Measurements from ENCODE around the gene RFC3. TPM values are rescaled to one million over a fixed set of nuclear protein-coding genes. Genes with fewer than 3 reads are reported as not detected.

RFC3 gene
- polyA plus RNA-seq, 1 of the 3 experiments (the other 2 are of a cell fraction) = 15.8 TPM

DNA sequence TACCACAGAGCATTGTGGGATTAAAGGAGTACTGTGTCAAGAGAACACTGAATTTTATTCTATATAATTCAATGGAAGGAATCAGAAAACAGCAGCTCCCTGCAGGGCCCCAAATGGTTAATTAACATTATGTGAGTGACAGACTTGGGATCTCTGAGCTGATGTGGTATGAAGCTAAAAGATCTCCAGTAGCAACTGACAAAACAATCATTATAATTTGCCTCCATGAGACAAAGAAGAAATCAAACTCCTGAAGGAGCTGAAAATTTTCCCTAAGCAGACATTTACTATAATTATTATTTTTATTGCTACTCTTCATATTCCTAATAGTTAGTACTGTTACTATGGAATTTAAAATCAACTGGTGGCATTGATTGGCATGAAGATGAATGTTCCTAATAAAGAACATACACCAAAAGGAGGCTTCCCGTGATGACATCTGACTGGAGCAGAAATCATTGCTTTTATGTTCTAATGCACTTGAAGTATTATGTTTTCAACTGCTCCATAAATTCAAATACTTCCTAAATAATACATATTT, 28.8 kb upstream of the RFC3 start:
- H4K20me1 ChIP-seq (ENCODE audit: insufficient read depth) = no peaks in the 10 kb centered on the region
- POLR2A ChIA-PET = no interaction called here

DNA sequence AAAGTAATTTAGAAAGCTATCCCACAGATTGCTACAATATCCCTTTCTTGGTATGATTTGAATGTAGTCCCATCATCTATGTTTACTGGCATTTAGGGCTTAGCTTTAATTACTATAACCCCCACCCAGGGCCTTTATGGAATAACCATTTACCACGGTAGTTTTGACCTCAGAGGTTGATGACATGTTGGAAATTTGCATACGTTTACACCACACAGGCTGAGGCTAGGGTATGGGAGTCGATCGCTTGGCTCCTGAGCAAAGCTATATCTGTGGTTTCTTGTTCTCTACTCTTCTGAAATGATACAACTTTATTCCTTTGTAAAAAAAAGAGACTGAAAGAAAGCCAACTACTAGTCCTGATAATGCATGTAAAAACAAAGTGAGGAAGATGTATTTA, 28.2 kb upstream of the RFC3 start:
- ChIA-PET POLR2A (no interaction called here), CTCF (interaction anchor here (0.8 to 1.8 kb wide), 3 partner anchors 9 to 21 kb away, joined by 3 to 6 read pairs (median 4); no protein-coding TSS in a partner anchor)

More for the DNA sequence above, 28.8 kb upstream of the RFC3 start:
- TF ChIP-seq CHD2 (IDR thresholded peaks at IDR 0.05; ENCODE audit: low read length, partially characterized antibody) = no peak
- no peak for TF ChIP-seq RAD21 (IDR thresholded peaks at IDR 0.05; ENCODE audit: low read length)
- no peak for TF ChIP-seq RFX5 (IDR thresholded peaks at IDR 0.05; ENCODE audit: low read length)
- TF ChIP-seq FOXJ3 (CRISPR knock-in tag; IDR thresholded peaks at IDR 0.05) = no peak
- no peak for TF ChIP-seq RXRA (IDR thresholded peaks at IDR 0.05; ENCODE audit: borderline replicate concordance, low read depth)
- TF ChIP-seq, protein P1, sequence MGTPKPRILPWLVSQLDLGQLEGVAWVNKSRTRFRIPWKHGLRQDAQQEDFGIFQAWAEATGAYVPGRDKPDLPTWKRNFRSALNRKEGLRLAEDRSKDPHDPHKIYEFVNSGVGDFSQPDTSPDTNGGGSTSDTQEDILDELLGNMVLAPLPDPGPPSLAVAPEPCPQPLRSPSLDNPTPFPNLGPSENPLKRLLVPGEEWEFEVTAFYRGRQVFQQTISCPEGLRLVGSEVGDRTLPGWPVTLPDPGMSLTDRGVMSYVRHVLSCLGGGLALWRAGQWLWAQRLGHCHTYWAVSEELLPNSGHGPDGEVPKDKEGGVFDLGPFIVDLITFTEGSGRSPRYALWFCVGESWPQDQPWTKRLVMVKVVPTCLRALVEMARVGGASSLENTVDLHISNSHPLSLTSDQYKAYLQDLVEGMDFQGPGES (IDR thresholded peaks at IDR 0.05; ENCODE audit: low read depth, low read length) = no peak
- TF ChIP-seq FOXM1 (IDR thresholded peaks at IDR 0.05; ENCODE audit: low read depth) = no peak
- TF ChIP-seq MEF2A (IDR thresholded peaks at IDR 0.05; ENCODE audit: borderline replicate concordance, low read depth) = no peak
- TF ChIP-seq, protein P2, sequence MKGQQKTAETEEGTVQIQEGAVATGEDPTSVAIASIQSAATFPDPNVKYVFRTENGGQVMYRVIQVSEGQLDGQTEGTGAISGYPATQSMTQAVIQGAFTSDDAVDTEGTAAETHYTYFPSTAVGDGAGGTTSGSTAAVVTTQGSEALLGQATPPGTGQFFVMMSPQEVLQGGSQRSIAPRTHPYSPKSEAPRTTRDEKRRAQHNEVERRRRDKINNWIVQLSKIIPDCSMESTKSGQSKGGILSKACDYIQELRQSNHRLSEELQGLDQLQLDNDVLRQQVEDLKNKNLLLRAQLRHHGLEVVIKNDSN (IDR thresholded peaks at IDR 0.05; ENCODE audit: borderline replicate concordance, low read depth) = no peak
- TF ChIP-seq, protein P3, sequence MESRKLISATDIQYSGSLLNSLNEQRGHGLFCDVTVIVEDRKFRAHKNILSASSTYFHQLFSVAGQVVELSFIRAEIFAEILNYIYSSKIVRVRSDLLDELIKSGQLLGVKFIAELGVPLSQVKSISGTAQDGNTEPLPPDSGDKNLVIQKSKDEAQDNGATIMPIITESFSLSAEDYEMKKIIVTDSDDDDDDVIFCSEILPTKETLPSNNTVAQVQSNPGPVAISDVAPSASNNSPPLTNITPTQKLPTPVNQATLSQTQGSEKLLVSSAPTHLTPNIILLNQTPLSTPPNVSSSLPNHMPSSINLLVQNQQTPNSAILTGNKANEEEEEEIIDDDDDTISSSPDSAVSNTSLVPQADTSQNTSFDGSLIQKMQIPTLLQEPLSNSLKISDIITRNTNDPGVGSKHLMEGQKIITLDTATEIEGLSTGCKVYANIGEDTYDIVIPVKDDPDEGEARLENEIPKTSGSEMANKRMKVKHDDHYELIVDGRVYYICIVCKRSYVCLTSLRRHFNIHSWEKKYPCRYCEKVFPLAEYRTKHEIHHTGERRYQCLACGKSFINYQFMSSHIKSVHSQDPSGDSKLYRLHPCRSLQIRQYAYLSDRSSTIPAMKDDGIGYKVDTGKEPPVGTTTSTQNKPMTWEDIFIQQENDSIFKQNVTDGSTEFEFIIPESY (IDR thresholded peaks at IDR 0.05; ENCODE audit: borderline replicate concordance, low read depth) = no peak
- TF ChIP-seq GATA2 (CRISPR knock-in tag; IDR thresholded peaks at IDR 0.05) = no peak
- no peak overlapping the region for H3K27ac ChIP-seq (ENCODE audit: low read depth in 2 of 2, low read length in 1 of 2)
- no peaks in the 10 kb centered on the region for H3F3A ChIP-seq (replicated peaks; ENCODE audit: insufficient read depth)
- no peak for DNase-seq
- 0 out of 2 replicates have a peak, but pooled peaks cover 10% of the 10 kb centered on the region for H3K9me3 ChIP-seq
- H3K4me3 ChIP-seq (ENCODE audit: low read depth in 2 of 2, low read length in 1 of 2) = no peak overlapping the region
- H3K4me1 ChIP-seq (ENCODE audit: control insufficient read depth in 1 of 2, insufficient read depth in 2 of 2, low read depth in 1 of 2, low read length in 1 of 2) = peaks cover 0 to 4% of the 10 kb centered on the region in 2 experiments; a peak in 2 of 4 replicates
- no peak overlapping the region for H2AFZ ChIP-seq (ENCODE audit: low read depth)
- no peaks in the 10 kb centered on the region for H3K79me2 ChIP-seq (ENCODE audit: insufficient read depth)
- H3K9ac ChIP-seq = no peak overlapping the region
- no peaks in the 10 kb centered on the region for H3K27me3 ChIP-seq (ENCODE audit: insufficient read depth)
- no peaks in the 10 kb centered on the region for H3K9me2 ChIP-seq
- H3K36me3 ChIP-seq (replicated peaks in 1 of 2; ENCODE audit: control insufficient read depth in 1 of 2, insufficient read depth in 2 of 2, low read length in 1 of 2) = no peaks in the 10 kb centered on the region
- WGBS (ENCODE audit: low lambda C conversion rate) = 88% methylated on average over 1 of the region's 1 CpG
- H3K4me2 ChIP-seq = no peak overlapping the region
- CTCF ChIA-PET = interaction anchor here (0.6 to 1.8 kb wide), 4 partner anchors 10 to 215 kb away, joined by 3 to 6 read pairs (median 4); no protein-coding TSS in a partner anchor

More for the DNA sequence above, 28.2 kb upstream of the RFC3 start:
- Histone ChIP-seq H3F3A (replicated peaks; ENCODE audit: insufficient read depth) (no peaks in the 10 kb centered on the region), H3K4me1 (ENCODE audit: control insufficient read depth in 1 of 2, insufficient read depth in 2 of 2, low read depth in 1 of 2, low read length in 1 of 2) (peaks cover 0 to 4% of the 10 kb centered on the region in 2 experiments; a peak in 2 of 4 replicates), H3K27me3 (ENCODE audit: insufficient read depth) (no peaks in the 10 kb centered on the region), H3K4me3 (ENCODE audit: low read depth in 2 of 2, low read length in 1 of 2) (no peak overlapping the region), H3K36me3 (replicated peaks in 1 of 2; ENCODE audit: control insufficient read depth in 1 of 2, insufficient read depth in 2 of 2, low read length in 1 of 2) (no peaks in the 10 kb centered on the region), H3K9me3 (0 out of 2 replicates have a peak, but pooled peaks cover 5% of the 10 kb centered on the region), H3K9me2 (no peaks in the 10 kb centered on the region), H3K27ac (ENCODE audit: low read depth in 2 of 2, low read length in 1 of 2) (no peak overlapping the region), H3K79me2 (ENCODE audit: insufficient read depth) (no peaks in the 10 kb centered on the region), H2AFZ (ENCODE audit: low read depth) (no peak overlapping the region), H3K4me2 (no peak overlapping the region), H3K9ac (no peak overlapping the region), H4K20me1 (ENCODE audit: insufficient read depth) (no peaks in the 10 kb centered on the region)
- DNase-seq = no peak
- no peak for TF ChIP-seq SIN3A (IDR thresholded peaks at IDR 0.05; ENCODE audit: borderline replicate concordance, low read depth, low read length)
- TF ChIP-seq, protein P4, sequence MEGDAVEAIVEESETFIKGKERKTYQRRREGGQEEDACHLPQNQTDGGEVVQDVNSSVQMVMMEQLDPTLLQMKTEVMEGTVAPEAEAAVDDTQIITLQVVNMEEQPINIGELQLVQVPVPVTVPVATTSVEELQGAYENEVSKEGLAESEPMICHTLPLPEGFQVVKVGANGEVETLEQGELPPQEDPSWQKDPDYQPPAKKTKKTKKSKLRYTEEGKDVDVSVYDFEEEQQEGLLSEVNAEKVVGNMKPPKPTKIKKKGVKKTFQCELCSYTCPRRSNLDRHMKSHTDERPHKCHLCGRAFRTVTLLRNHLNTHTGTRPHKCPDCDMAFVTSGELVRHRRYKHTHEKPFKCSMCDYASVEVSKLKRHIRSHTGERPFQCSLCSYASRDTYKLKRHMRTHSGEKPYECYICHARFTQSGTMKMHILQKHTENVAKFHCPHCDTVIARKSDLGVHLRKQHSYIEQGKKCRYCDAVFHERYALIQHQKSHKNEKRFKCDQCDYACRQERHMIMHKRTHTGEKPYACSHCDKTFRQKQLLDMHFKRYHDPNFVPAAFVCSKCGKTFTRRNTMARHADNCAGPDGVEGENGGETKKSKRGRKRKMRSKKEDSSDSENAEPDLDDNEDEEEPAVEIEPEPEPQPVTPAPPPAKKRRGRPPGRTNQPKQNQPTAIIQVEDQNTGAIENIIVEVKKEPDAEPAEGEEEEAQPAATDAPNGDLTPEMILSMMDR (IDR thresholded peaks at IDR 0.05) = no peak
- no peak for TF ChIP-seq SMC3 (IDR thresholded peaks at IDR 0.05; ENCODE audit: low read depth, low read length)
- TF ChIP-seq POLR2AphosphoS5 (IDR thresholded peaks at IDR 0.05; ENCODE audit: low read depth, low read length) = no peak
- no peak for TF ChIP-seq FOXM1 (IDR thresholded peaks at IDR 0.05; ENCODE audit: low read depth)
- no peak for TF ChIP-seq NRF1 (IDR thresholded peaks at IDR 0.05; ENCODE audit: low read depth, low read length)
- TF ChIP-seq ELF1 (IDR thresholded peaks at IDR 0.05) = no peak
- no peak for TF ChIP-seq TAF1 (IDR thresholded peaks at IDR 0.05; ENCODE audit: borderline replicate concordance, low read depth, low read length)
- no peak for TF ChIP-seq FOSL2 (IDR thresholded peaks at IDR 0.05; ENCODE audit: borderline replicate concordance, low read depth)
- TF ChIP-seq GATA2 (CRISPR knock-in tag; IDR thresholded peaks at IDR 0.05) = no peak
- TF ChIP-seq, protein P5, sequence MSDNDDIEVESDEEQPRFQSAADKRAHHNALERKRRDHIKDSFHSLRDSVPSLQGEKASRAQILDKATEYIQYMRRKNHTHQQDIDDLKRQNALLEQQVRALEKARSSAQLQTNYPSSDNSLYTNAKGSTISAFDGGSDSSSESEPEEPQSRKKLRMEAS (IDR thresholded peaks at IDR 0.05; ENCODE audit: low read depth) = no peak
- WGBS (ENCODE audit: low lambda C conversion rate) = 81% methylated on average over 4 of the region's 4 CpGs

All from SK-N-SH (cell line).